C4-2B (cell line): Measurements from ENCODE around the gene CTDSP2.

Experiments
- H3K27ac ChIP-seq: fragments of 450-650 bp; 2 replicates; pipeline ENCODE4 v1.5.1; 2017
- ZFX ChIP-seq: fragments of 450-650 bp; IDR thresholded peaks from 2 replicates; pipeline ENCODE4 v1.6.1; 2017
- TF ChIP-seq, protein P1 (sequence below): fragments of 450-650 bp; conservative IDR thresholded peaks from 2 replicates; pipeline ENCODE4 v1.5.1; 2017; ENCODE audit warnings: mild to moderate bottlenecking

Gene CTDSP2

DNA sequence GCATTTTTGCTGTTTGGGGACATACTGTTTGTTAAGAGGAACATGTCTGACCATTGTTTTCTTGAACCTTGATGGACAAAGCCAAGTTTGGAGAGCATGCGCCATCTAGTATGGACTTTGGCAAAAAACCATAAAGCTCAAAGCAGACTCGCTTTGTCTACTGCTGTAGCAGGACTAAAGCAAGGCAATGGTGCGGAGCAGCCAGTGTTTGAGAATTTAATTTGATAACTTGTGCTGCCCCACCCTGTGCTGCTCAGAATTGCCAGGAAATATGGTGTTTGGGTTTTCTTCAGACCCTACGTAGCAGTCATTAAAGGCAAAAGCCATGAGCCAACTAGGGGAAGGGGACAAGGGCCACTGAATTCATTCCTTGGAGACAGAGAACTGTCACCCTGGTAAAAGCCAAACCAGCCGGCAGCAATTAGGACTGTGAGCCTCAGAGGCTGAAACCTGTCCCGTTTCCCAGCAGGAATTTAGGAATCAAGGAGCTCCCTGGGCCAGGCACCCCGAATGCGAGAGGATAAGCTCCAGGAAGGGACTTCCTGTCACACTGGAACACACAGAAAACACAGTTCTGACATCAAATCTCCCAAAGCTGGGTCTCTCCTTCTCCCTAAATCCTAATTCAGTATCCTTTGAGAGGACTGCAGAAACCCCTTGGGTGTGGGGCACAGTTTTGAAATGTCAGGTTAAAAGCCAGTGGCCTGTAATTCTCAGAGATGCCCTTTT lies 29.1 kb downstream of the CTDSP2 start:
- no peak overlapping the region for H3K27ac ChIP-seq
- no peak for TF ChIP-seq ZFX
- TF ChIP-seq, protein P1, sequence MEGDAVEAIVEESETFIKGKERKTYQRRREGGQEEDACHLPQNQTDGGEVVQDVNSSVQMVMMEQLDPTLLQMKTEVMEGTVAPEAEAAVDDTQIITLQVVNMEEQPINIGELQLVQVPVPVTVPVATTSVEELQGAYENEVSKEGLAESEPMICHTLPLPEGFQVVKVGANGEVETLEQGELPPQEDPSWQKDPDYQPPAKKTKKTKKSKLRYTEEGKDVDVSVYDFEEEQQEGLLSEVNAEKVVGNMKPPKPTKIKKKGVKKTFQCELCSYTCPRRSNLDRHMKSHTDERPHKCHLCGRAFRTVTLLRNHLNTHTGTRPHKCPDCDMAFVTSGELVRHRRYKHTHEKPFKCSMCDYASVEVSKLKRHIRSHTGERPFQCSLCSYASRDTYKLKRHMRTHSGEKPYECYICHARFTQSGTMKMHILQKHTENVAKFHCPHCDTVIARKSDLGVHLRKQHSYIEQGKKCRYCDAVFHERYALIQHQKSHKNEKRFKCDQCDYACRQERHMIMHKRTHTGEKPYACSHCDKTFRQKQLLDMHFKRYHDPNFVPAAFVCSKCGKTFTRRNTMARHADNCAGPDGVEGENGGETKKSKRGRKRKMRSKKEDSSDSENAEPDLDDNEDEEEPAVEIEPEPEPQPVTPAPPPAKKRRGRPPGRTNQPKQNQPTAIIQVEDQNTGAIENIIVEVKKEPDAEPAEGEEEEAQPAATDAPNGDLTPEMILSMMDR = no peak

DNA sequence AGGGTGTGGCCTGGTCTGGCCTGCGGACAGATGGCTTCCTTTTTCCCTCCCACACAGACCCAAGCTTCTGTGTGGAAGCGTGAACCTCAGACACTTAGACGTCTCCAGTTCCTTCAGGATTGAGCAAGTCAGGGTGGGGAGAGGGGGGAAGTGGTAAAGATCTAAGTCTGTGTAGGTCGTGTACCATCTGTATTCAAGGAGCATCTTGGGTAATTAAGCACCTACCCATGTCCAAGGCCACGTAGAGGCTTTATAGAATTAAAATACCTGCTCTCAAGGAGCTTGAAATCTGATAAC lies 29.7 kb downstream of the CTDSP2 start:
- TF ChIP-seq ZFX = no peak

DNA sequence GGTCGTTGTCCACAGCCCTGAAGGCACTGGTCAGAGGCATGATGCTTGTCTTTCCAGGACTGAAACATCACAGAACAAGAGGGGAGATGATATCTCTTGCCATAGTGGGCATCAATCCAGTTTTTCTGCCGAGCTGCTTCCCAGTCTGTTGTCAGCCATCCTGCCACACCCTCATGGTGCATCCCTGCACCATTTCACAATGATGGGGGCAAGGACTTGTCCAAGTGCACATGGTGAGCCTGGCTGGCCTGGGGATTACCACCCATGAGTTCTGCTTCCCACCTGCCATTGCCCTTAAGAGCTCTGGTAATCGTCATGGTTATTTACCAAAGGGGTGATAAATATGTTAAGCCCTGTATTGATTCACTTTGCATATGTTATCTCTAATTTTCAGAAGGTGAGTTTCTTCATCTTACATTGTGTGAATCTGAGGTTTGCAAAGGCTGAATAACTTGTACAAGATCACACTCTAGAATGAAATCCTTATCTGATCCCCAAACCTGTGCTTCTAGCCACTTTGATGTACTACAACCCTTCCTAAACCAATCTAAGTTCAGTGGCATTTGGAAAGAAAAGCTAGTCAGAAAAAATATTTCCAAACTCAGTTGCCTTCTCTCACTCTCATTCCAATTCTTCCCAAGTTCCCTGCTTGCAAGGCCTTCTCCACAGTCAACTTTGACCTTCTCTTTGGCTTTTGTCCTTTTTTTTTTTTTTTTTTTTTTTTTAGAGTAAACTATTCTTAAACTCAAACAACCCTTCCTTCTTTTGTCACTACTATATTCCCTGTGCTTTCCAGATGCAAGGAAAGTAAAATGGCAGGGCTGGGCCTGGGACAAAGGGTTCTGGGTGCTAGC lies 30.3 kb downstream of the CTDSP2 start:
- H3K27ac ChIP-seq = no peak overlapping the region
- TF ChIP-seq ZFX = no peak
- TF ChIP-seq, protein P1 = no peak

More for the DNA sequence above, 29.7 kb downstream of the CTDSP2 start:
- no peak overlapping the region for H3K27ac ChIP-seq

DNA sequence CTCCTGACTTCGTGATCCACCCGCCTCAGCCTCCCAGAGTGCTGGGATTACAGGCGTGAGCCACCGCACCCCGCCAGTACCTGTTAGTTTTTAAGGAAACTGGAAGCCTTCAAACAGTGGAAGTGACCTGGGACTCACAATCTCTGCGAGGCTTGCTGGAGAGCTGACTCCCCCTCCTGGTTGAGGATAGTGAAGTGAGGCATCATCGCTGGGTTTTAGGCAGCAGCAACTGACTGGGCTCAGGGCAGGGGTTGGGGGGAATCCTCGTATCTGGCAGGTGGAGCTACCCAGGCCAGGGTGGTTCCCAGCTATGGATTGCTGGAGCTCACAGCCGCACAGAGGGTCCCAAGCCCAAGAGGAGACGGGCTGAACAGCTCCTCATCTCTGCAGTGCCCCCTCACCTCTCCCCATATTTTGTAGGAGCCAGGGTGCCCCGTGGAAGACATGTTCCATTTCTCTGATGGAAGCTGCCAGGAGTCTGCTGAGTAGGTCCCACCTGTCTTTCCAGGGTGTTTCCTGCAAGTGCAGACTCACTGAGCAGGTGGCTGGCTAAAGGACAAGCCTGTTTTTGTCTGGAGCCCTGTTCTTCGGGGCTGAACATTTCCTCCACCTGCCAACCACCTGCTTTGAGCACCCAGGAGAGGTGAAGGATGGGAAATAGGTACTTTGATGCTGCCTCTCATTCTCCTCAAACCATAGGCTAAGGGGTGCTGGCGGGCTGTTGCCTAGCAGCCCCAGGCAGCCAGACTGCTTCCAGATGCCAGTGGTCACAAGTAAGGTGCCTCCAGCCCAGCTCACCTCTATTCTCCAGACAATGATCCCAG lies 31.1 kb downstream of the CTDSP2 start:
- no peak overlapping the region for H3K27ac ChIP-seq
- TF ChIP-seq, protein P1 = no peak
- TF ChIP-seq ZFX = no peak

DNA sequence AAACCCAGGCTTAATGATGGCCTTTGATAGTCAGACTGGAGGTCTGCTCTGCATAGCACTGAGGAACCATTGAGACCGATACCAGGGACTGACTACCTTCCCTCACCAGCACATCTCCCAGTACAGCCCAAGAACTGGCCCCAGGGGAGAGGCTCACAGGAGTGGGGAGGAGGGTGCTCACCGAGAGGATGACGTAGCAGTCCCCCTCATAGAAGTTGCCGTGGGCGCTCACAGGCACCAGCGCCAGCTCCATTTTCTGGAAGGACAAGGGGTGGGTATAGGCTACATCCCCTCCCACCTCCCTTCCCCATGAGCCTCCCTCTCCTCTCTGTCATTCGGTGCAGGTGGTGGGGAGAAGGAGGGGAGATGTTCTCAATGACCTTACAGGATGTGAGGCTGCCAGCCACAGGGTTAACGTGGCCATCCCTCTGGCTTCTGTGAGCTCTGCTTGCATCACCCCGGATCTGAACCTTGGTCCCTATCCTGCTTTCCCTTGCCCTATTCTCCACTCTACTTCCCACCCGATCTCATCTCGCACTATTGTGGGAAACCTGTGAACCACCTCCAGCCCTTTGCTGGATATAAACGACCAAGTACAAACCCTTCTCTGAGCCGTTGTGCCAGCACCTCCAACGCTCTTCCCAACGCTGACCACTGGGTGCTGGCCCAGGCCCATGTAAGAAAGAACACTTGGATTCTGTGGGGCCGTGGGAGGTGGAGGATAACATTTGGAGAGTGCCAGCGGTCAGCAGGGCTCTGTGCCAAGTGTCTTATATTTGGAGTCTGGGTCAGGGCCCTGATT lies 32.4 kb downstream of the CTDSP2 start:
- TF ChIP-seq ZFX = no peak
- TF ChIP-seq, protein P1 = no peak
- H3K27ac ChIP-seq = no peak overlapping the region

DNA sequence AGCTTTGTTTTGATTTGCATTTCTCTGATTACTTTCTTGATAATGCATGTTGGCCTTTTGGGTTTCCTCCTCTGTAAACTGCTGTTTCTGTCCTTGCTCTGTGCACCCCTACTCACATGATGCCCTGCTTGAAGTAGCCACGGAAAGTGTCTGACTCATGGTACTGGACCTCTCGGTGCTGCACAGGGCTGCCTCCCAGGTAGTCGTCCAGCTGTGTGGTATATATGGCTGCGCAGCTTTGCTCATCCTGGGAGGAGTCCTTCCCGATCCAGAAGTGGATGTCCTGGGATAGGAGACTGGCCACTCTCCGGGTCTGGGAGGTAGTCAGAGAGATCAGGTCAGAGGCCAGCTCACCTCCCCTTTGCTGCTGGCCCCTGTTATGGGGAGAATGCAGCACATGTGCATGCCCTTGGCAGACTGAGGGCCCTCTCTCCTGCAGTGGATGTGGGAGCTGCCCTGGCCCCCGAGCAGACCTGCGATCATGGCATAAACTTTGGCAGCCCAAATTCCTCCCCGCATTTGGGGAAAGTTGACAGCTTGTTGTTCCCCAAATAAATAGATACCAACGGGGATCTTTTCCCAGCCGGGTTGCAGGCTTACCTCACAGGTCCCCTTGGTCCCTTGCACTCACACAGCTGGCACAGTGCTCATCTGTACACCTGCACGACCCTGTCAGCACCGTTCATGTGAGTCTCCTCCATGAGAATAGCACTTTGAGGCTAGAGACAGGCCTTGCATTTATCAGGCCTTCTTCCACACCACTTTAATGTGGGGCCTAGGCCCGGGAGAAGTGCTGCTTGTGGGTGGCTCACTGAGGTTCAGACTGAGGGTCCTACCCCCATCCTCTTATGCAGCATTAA lies 33.2 kb downstream of the CTDSP2 start:
- TF ChIP-seq, protein P1 = no peak
- TF ChIP-seq ZFX = no peak
- H3K27ac ChIP-seq = no peak overlapping the region
